CD4-positive, alpha-beta T cell (primary cell): ENCODE data around the gene TALDO1. TPM values are rescaled to one million over a fixed set of nuclear protein-coding genes. Genes with fewer than 3 reads are reported as not detected.

Experiments
- ATAC-seq: fragments of 200-7000 bp; cut with Tn5 transposase; one replicate; pipeline ENCODE4 v1.10.0; 2022; ENCODE audit warnings: mild to moderate bottlenecking; ENCODE audit not compliant: poor library complexity
- CTCF ChIA-PET: fragments of 350-600 bp; sonication (Branson Sonifier 250); formaldehyde crosslinking; loops from one replicate; lab custom pipeline; 2021; ENCODE audit warnings: antibody characterized with exemption, inconsistent platforms; lab: Charles Lee
- POLR2A ChIA-PET: fragments of 350-600 bp; sonication (Branson Sonifier 250); formaldehyde crosslinking; loops from one replicate; lab custom pipeline; 2021; ENCODE audit warnings: antibody characterized with exemption, inconsistent platforms; lab: Charles Lee
- DNase-seq, 14 experiments: peaks; one replicate each; pipeline ENCODE4 v3.0.0-alpha.2; 2013 to 2020; ENCODE audit warnings: mixed read lengths in 2 of 14
- H3K27ac ChIP-seq, 2 donors: one replicate each; pipeline versions ENCODE4 v1.5.1 to v1.7.0; 2013; ENCODE audit warnings: low read length in 2 of 2, low read depth in 1 of 2, mild to moderate bottlenecking in 1 of 2
- H3K27me3 ChIP-seq, 2 experiments: 1 replicate in 1 of 2; 2 replicates in 1 of 2; pipeline versions ENCODE4 v1.6.1 to v1.7.0; 2013; ENCODE audit warnings: low read length in 2 of 2, control low read depth in 1 of 2, mild to moderate bottlenecking in 1 of 2, moderate library complexity in 1 of 2; ENCODE audit not compliant: insufficient read depth in 2 of 2, control insufficient read depth in 1 of 2
- H3K36me3 ChIP-seq: one replicate; pipeline ENCODE4 v1.6.1; 2013; ENCODE audit warnings: low read length, control low read depth; ENCODE audit not compliant: insufficient read depth
- H3K4me1 ChIP-seq: one replicate; pipeline ENCODE4 v1.6.1; 2013; ENCODE audit warnings: low read length, control low read depth; ENCODE audit not compliant: insufficient read depth
- H3K4me3 ChIP-seq: one replicate; pipeline ENCODE4 v1.5.1; 2013; ENCODE audit warnings: mild to moderate bottlenecking, low read length, moderate library complexity
- H3K9me3 ChIP-seq, 2 experiments: 1 replicate in 1 of 2; 2 replicates in 1 of 2; pipeline versions ENCODE4 v1.6.1 to v1.7.0; 2013; ENCODE audit warnings: low read length in 2 of 2, mild to moderate bottlenecking in 2 of 2, control low read depth in 1 of 2, moderate library complexity in 1 of 2; ENCODE audit not compliant: control insufficient read depth in 1 of 2, insufficient read depth in 1 of 2
- H3K27ac Mint-ChIP-seq: one replicate; pipeline ENCODE4 v1.8.0; 2020; ENCODE audit warnings: mixed read lengths
- H3K27me3 Mint-ChIP-seq: one replicate; pipeline ENCODE4 v1.8.0; 2021; ENCODE audit warnings: mixed read lengths
- H3K36me3 Mint-ChIP-seq: one replicate; pipeline ENCODE4 v1.8.0; 2021; ENCODE audit warnings: low read depth, mixed read lengths
- H3K4me1 Mint-ChIP-seq: one replicate; pipeline ENCODE4 v1.8.0; 2021; ENCODE audit warnings: low read depth, mixed read lengths
- H3K4me3 Mint-ChIP-seq: one replicate; pipeline ENCODE4 v1.8.0; 2020; ENCODE audit warnings: mild to moderate bottlenecking, mixed read lengths
- H3K9me3 Mint-ChIP-seq: one replicate; pipeline ENCODE4 v1.8.0; 2020; ENCODE audit warnings: mixed read lengths
- CTCF ChIP-seq: fragments of 200-600 bp; IDR thresholded peaks from one replicate; pipeline ENCODE4 v1.8.0; 2022; ENCODE audit warnings: antibody characterized with exemption, mild to moderate bottlenecking
- intact Hi-C, 2 experiments: fragments of 100-400 bp; cut with DNase I in 1 of 2; cut with micrococcal nuclease in 1 of 2; formaldehyde crosslinking; loops; one replicate each; pipeline versions ENCODE4 v1.15.1 to v1.9.0; 2023 to 2025; cut with DNase I, micrococcal nuclease
- total RNA-seq, 174 experiments: library from RNA in 2 of 174; stranded (reverse) in 2 of 174; gene quantifications; one replicate each; pipeline ENCODE4 v1.2.3 and lab custom pipeline; 2021 to 2026

The TALDO1 gene
- total RNA-seq, 2 experiments from 2014 or later, result 26.2 to 27.7 TPM

- ATAC-seq, result no peak
- ChIA-PET CTCF (no interaction called here), POLR2A (interaction anchor here (0.9 to 1.0 kb wide), 2 partner anchors 9 to 19 kb away, joined by 3 read pairs; partner anchors contain the start of gene RPLP2)
These were observed 53.2 kb downstream of the TALDO1 start for GRCh38 chr11:800473-800872.

GRCh38 chr11:801097-801780, 54.0 kb downstream of the TALDO1 start:
- no peaks in the 10 kb centered on the region for H3K9me3 Mint-ChIP-seq
- intact Hi-C loops, result loop anchor here in 1 of 2 experiments (10.0 kb wide), 1 partner anchor 566 kb away; the partner anchor contains the start of genes PSMD13 and SIRT3
- peaks cover 12% of the 10 kb centered on the region for H3K4me1 Mint-ChIP-seq
- Histone ChIP-seq H3K27ac (no peak overlapping the region), H3K36me3 (peaks cover 29% of the 10 kb centered on the region), H3K9me3 (no peaks in the 10 kb centered on the region), H3K4me3 (no peak overlapping the region), H3K27me3 (no peaks in the 10 kb centered on the region), H3K4me1 (peaks cover 60% of the 10 kb centered on the region)
- no peak overlapping the region for H3K4me3 Mint-ChIP-seq
- no peak for DNase-seq
- TF ChIP-seq CTCF, result no peak
- ChIA-PET POLR2A (interaction anchor here (0.9 to 1.0 kb wide), 3 partner anchors 8 to 18 kb away, joined by 3 read pairs; partner anchors contain the start of gene RPLP2), CTCF (no interaction called here)
- no peak for ATAC-seq
- H3K27me3 Mint-ChIP-seq, result no peaks in the 10 kb centered on the region
- H3K27ac Mint-ChIP-seq, result no peak overlapping the region
- H3K36me3 Mint-ChIP-seq, result peaks cover 2% of the 10 kb centered on the region

More at GRCh38 chr11:800473-800872, 53.2 kb downstream of the TALDO1 start:
- peaks cover 6% of the 10 kb centered on the region for H3K36me3 Mint-ChIP-seq
- peaks cover 16% of the 10 kb centered on the region for H3K4me1 Mint-ChIP-seq
- intact Hi-C loops, result loop anchor here in 1 of 2 experiments (10.0 kb wide), 1 partner anchor 566 kb away; the partner anchor contains the start of genes PSMD13 and SIRT3
- Histone ChIP-seq H3K27ac (no peak overlapping the region), H3K36me3 (peaks cover 29% of the 10 kb centered on the region), H3K27me3 (no peaks in the 10 kb centered on the region), H3K4me3 (no peak overlapping the region), H3K4me1 (peaks cover 64% of the 10 kb centered on the region), H3K9me3 (no peaks in the 10 kb centered on the region)
- no peaks in the 10 kb centered on the region for H3K27me3 Mint-ChIP-seq
- no peak overlapping the region for H3K4me3 Mint-ChIP-seq
- no peaks in the 10 kb centered on the region for H3K9me3 Mint-ChIP-seq
- TF ChIP-seq CTCF, result no peak
- no peak overlapping the region for H3K27ac Mint-ChIP-seq
- no peak for DNase-seq

- no peak overlapping the region for H3K4me3 ChIP-seq
- peaks cover 51% of the 10 kb centered on the region for H3K4me1 ChIP-seq
- Mint-ChIP-seq H3K4me1 (peaks cover 4% of the 10 kb centered on the region), H3K27ac (no peak overlapping the region), H3K4me3 (peak overlapping the region; percentile 11), H3K27me3 (no peaks in the 10 kb centered on the region), H3K36me3 (no peaks in the 10 kb centered on the region), H3K9me3 (no peaks in the 10 kb centered on the region)
- peaks cover 29% of the 10 kb centered on the region for H3K36me3 ChIP-seq
- POLR2A ChIA-PET, result interaction anchor here (1.0 to 5.6 kb wide), 2 partner anchors 11 to 18 kb away, joined by 3 to 31 read pairs; partner anchors contain the start of gene PNPLA2
- intact Hi-C loops, result loop anchor here in 1 of 2 experiments (10.0 kb wide), 1 partner anchor 567 kb away; the partner anchor contains the start of genes PSMD13 and SIRT3
- H3K27me3 ChIP-seq, result no peaks in the 10 kb centered on the region
- H3K27ac ChIP-seq, result no peak overlapping the region
- DNase-seq (no peak), ATAC-seq (no peak)
- no peak for TF ChIP-seq CTCF
- CTCF ChIA-PET, result no interaction called here
- H3K9me3 ChIP-seq, result no peaks in the 10 kb centered on the region
These were observed 54.9 kb downstream of the TALDO1 start for GRCh38 chr11:802018-802617.
